Right lobe of liver (tissue), 6 donors: ENCODE data around the gene MTUS2. TPM values are rescaled to one million over a fixed set of nuclear protein-coding genes. Genes with fewer than 3 reads are reported as not detected.

Source experiments
- ATAC-seq, 4 donors: fragments of 200-7000 bp; cut with Tn5 transposase; one replicate each; pipeline ENCODE4 v1.9.1; 2020; ENCODE audit warnings: mild to moderate bottlenecking in 4 of 4, moderate library complexity in 4 of 4
- DNase-seq, 3 donors: peaks; one replicate each; pipeline ENCODE4 v3.0.0-alpha.2; 2020
- H3K27ac ChIP-seq, 3 donors: fragments of 200-600 bp; one replicate each; pipeline ENCODE4 v1.8.0; 2022
- H3K27me3 ChIP-seq, 2 donors: fragments of 200-600 bp; one replicate each; pipeline ENCODE4 v1.8.0; 2022
- H3K36me3 ChIP-seq, 4 donors: fragments of 200-600 bp; sonication (generic) in 1 of 4; one replicate each; pipeline versions ENCODE4 v1.5.1 to v1.8.0; 2017 to 2022; ENCODE audit warnings: control low read depth in 1 of 4
- H3K4me1 ChIP-seq, 4 donors: fragments of 200-600 bp; sonication (generic) in 1 of 4; one replicate each; pipeline versions ENCODE4 v1.5.1 to v1.8.0; 2017 to 2022; ENCODE audit warnings: control low read depth in 1 of 4
- H3K4me3 ChIP-seq, 3 donors: fragments of 200-600 bp; one replicate each; pipeline ENCODE4 v1.8.0; 2022
- H3K9me3 ChIP-seq, 4 donors: fragments of 200-600 bp; sonication (generic) in 1 of 4; one replicate each; pipeline versions ENCODE4 v1.5.1 to v1.8.0; 2017 to 2022; ENCODE audit warnings: control low read depth in 1 of 4
- CTCF ChIP-seq, 4 donors: fragments of 200-600 bp in 3 of 4; fragments of 450-650 bp in 1 of 4; IDR thresholded peaks; one replicate each; pipeline versions ENCODE4 v1.5.1 to v1.8.0; 2016 to 2022; ENCODE audit warnings: antibody characterized with exemption in 4 of 4, mild to moderate bottlenecking in 2 of 4
- POLR2A ChIP-seq: fragments of 450-650 bp; IDR thresholded peaks from one replicate; pipeline ENCODE4 v1.6.1; 2017; ENCODE audit warnings: antibody characterized with exemption, mild to moderate bottlenecking
- WGBS: methylation state at CpG from one replicate; pipeline ENCODE4 v1.1.6; 2018; ENCODE audit warnings: low coverage, low lambda C conversion rate; ENCODE audit not compliant: insufficient coverage; ENCODE audit errors: missing lambda C conversion rate; 5-methylcytosine and 5-hydroxymethylcytosine counted together
- intact Hi-C, 2 donors: fragments of 100-400 bp; cut with DNase I; formaldehyde crosslinking; loops; one replicate each; pipeline versions ENCODE4 v1.11.2 to v1.14.1; 2022
- total RNA-seq, 6 experiments: library from RNA; depleted of rRNA in 2 of 6; stranded (reverse); fragments of >200 nt in 2 of 6; fragmentation: NEBNext Ultra II Directional in 3 of 6; extraction: Animal tissue kit (Norgen Biotek cat#: 25700) in 3 of 6; gene quantifications; one replicate each; pipeline versions ENCODE4 v1.1.0 to v1.2.4, GENCODE V29; 2016 to 2023
- donor health status: DM: no; HTN: yes; CAD: no.
- donor health status: DM: no; HTN: no; CAD: no.
- donor health status: DM: no; HTN: no; CAD: no.
- donor health status: DM: no; HTN: yes; CAD: no.
- donor health status: DM: no; HTN: yes; CAD: no.

The MTUS2 gene
- total RNA-seq, 6 experiments from 2014 or later = 0.15 to 2.2 (median 0.98) TPM

GRCh38 chr13:28958441-28958840 is 138.3 kb downstream of the MTUS2 start:
- TF ChIP-seq POLR2A (no peak), CTCF (IDR thresholded peaks at IDR 0.05) (no peak)
- 86% methylated on average over 3 of the region's 3 CpGs for WGBS
- ATAC-seq = no peak

GRCh38 chr13:28964052-28964451 is 143.9 kb downstream of the MTUS2 start:
- H3K4me3 ChIP-seq = no peak overlapping the region
- WGBS = 100% methylated on average over 1 of the region's 1 CpG
- TF ChIP-seq CTCF (IDR thresholded peaks at IDR 0.05) (no peak), POLR2A (no peak)
- H3K4me1 ChIP-seq = no peaks in the 10 kb centered on the region
- intact Hi-C loops = no loop called here
- peak in 3 of 4 donors; percentile 36 to 72 (median 64) for ATAC-seq
- H3K9me3 ChIP-seq = no peaks in the 10 kb centered on the region
- H3K36me3 ChIP-seq = no peaks in the 10 kb centered on the region
- no peak for DNase-seq
- H3K27me3 ChIP-seq = no peaks in the 10 kb centered on the region
- H3K27ac ChIP-seq = no peak overlapping the region

More at GRCh38 chr13:28958441-28958840, 138.3 kb downstream of the MTUS2 start:
- Histone ChIP-seq H3K4me1 (peaks cover 0 to 10% (median 4%) of the 10 kb centered on the region in 4 donors), H3K4me3 (no peak overlapping the region), H3K9me3 (no peaks in the 10 kb centered on the region), H3K27me3 (no peaks in the 10 kb centered on the region), H3K27ac (no peak overlapping the region), H3K36me3 (no peaks in the 10 kb centered on the region)
- intact Hi-C loops = no loop called here
- DNase-seq = no peak

GRCh38 chr13:28964803-28965202 is 144.7 kb downstream of the MTUS2 start:
- no peak for ATAC-seq
- Histone ChIP-seq H3K27ac (no peak overlapping the region), H3K9me3 (no peaks in the 10 kb centered on the region), H3K4me3 (no peak overlapping the region), H3K4me1 (no peaks in the 10 kb centered on the region), H3K36me3 (no peaks in the 10 kb centered on the region), H3K27me3 (no peaks in the 10 kb centered on the region)
- WGBS = 84% methylated on average over 6 of the region's 8 CpGs
- DNase-seq = no peak
- TF ChIP-seq CTCF (IDR thresholded peaks at IDR 0.05) (no peak), POLR2A (no peak)
- intact Hi-C loops = no loop called here

- Histone ChIP-seq H3K9me3 (no peaks in the 10 kb centered on the region), H3K27me3 (no peaks in the 10 kb centered on the region), H3K4me1 (no peaks in the 10 kb centered on the region), H3K27ac (no peak overlapping the region), H3K4me3 (no peak overlapping the region), H3K36me3 (no peaks in the 10 kb centered on the region)
- DNase-seq = no peak
- 72% methylated on average over 4 of the region's 4 CpGs for WGBS
- TF ChIP-seq POLR2A (no peak), CTCF (IDR thresholded peaks at IDR 0.05) (no peak)
- intact Hi-C loops = no loop called here
- ATAC-seq = no peak
Measured at GRCh38 chr13:28967029-28967915, 147.1 kb downstream of the MTUS2 start.
